OCI-LY3 (cell line): ENCODE data around the gene AKR1D1.

ENCODE experiments used
- CTCF ChIP-seq: fragments of 200-600, 300-600 bp; sonication (generic); IDR thresholded peaks from 2 replicates; pipeline ENCODE4 v1.5.1; 2014; ENCODE audit warnings: antibody characterized with exemption, low read length, low read depth
- EZH2phosphoT487 ChIP-seq: fragments of 200-600 bp; shearing (Covaris generic); IDR thresholded peaks from 2 replicates; pipeline ENCODE4 v1.6.1; 2018; ENCODE audit warnings: antibody characterized with exemption, mixed run types, low read depth

- TF ChIP-seq CTCF (no peak), EZH2phosphoT487 (no peak)
Observed at GRCh38 chr7:138137423-138138171, 61.3 kb downstream of the AKR1D1 start.
